Fibroblast of the aortic adventitia (primary cell): ENCODE data around the gene AKAP6. TPM values are rescaled to one million over a fixed set of nuclear protein-coding genes. Genes with fewer than 3 reads are reported as not detected.

ENCODE experiments used
- DNase-seq: peaks from one replicate; pipeline ENCODE4 v3.0.0-alpha.2; 2010; ENCODE audit warnings: low read depth
- H3K4me3 ChIP-seq: 2 replicates; pipeline ENCODE4 v1.5.1; 2011; ENCODE audit warnings: low read depth, mild to moderate bottlenecking, control low read depth, low read length, moderate library complexity
- total RNA-seq: library from RNA; depleted of rRNA; stranded (reverse); fragments of >200 nt; gene quantifications from 2 replicates; pipeline ENCODE4 v1.2.3, GENCODE V29; 2012; ENCODE audit warnings: low replicate concordance
- TF ChIP-seq, protein P1 (sequence below): IDR thresholded peaks from 2 replicates; pipeline ENCODE4 v1.5.1; 2011; ENCODE audit warnings: mild to moderate bottlenecking, low read length, control low read depth, inconsistent platforms; ENCODE audit not compliant: insufficient read depth

The AKAP6 gene
- total RNA-seq, 1 donor = 2.2 TPM

DNA sequence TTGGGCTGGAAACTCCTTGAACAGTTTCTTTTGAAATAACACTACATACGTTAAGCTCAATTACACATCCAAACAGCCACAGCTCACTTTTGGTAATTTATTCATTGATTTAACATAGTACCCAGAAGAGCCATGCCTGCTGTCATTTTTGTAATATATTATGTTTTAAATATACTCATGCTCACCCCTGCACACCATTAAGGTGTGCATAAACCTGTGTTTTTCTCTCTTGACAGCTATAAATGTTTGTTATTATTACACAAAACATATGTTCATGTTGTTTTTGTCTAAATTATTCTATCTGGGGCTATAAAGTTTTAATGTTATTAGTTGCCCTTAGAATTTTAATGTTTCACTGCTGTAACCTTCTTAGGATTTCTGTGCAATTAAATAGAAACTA lies 296.1 kb downstream of the AKAP6 start:
- DNase-seq = no peak
- H3K4me3 ChIP-seq = no peak overlapping the region
- TF ChIP-seq, protein P1, sequence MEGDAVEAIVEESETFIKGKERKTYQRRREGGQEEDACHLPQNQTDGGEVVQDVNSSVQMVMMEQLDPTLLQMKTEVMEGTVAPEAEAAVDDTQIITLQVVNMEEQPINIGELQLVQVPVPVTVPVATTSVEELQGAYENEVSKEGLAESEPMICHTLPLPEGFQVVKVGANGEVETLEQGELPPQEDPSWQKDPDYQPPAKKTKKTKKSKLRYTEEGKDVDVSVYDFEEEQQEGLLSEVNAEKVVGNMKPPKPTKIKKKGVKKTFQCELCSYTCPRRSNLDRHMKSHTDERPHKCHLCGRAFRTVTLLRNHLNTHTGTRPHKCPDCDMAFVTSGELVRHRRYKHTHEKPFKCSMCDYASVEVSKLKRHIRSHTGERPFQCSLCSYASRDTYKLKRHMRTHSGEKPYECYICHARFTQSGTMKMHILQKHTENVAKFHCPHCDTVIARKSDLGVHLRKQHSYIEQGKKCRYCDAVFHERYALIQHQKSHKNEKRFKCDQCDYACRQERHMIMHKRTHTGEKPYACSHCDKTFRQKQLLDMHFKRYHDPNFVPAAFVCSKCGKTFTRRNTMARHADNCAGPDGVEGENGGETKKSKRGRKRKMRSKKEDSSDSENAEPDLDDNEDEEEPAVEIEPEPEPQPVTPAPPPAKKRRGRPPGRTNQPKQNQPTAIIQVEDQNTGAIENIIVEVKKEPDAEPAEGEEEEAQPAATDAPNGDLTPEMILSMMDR = no peak

DNA sequence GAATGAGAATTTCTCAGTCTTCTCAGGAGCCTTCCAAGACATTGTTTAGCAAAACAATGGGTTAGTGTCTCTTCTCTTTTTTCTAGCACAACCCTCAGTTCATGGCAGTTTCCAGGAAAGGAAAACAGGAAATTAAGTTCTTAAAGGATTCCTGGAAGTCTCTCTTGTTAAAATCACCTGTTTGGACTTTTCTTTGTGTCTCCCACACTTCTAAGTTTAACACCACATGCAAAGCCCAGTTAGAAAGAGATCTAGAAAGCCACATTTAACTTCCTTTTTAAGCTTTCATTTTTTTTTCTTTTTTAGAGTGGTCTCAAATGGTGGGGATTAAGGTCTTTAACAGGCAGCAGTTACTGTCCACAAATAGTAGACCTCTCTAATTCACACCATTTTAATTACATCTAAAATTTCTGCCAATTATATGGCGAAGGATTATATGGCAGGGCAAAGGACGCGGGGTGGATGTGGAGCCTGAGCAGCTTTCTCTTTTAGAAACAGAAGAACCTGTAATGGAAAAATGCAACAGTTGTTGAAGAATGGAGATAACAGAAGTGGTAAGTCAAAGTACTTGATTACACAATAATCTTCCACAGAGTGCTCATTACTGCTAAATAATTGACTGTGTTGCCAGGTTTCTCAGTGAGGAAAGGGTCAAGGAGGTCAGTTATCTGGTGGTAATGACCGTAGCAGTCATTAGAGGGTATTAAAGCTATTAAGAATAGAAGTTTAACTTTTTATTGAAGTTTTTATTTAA lies 298.6 kb downstream of the AKAP6 start:
- no peak overlapping the region for H3K4me3 ChIP-seq
- no peak for DNase-seq
- TF ChIP-seq, protein P1 = no peak

DNA sequence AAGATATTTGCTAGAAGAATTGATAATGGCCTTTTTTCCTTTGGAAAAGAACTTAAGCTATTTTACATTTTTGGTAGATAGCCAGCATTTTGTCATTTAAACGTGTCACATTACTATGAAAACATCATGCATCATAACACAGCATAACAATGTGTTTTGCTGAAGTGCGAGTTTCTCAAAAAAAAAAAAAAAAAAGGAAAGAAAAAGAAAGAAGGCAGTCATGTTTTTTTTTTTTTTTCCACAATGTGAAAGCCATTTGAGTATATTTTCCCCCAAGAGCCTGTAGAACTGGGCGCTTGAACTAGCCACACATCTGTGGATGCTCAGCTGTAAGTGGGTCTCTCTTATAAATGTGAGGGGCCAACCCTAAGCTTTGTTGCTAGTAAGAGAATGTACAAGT lies 300.1 kb downstream of the AKAP6 start:
- TF ChIP-seq, protein P1 = no peak
- H3K4me3 ChIP-seq = no peak overlapping the region
- no peak for DNase-seq

DNA sequence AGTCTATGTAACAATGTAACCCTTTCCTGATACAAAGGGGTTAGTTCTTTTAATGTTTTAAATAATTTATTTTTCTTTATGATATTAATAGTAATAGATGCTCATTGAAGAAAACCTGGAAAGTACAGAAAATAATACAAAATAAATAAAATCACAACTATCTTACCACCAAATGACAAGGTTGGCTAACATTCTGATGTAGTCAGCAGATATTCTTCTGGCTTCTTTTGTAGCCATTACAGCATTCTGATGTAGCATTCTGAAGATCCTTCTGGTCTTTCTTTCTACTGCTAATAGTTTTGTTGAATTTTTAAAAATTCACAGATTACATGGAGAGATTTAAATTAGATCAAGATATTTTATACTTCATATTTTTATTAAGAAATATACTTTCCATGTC lies 301.6 kb downstream of the AKAP6 start:
- H3K4me3 ChIP-seq = no peak overlapping the region
- TF ChIP-seq, protein P1 = no peak
- no peak for DNase-seq

GRCh38 chr14:32633224-32633859 lies 304.2 kb downstream of the AKAP6 start:
- TF ChIP-seq, protein P1 = no peak
- DNase-seq = no peak
- no peak overlapping the region for H3K4me3 ChIP-seq

DNA sequence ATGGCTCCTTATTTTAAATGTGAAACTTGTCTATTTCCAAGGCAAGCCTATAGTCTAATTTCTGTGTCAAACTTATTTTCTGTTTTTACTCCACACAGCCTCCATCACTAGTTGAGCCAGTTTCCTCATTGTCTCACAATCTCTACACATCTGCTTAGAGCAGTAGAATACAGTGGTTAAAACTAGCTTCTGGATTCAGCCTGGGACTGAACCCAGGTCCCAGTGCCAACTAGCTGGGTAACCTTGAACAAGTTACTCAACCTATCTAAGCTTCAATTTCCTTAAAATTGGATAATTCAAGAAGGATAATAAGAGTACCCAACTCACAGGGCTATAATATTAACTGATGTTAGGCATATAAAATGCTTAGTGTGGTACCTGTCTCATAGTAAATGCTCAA lies 304.8 kb downstream of the AKAP6 start:
- H3K4me3 ChIP-seq = no peak overlapping the region
- TF ChIP-seq, protein P1 = no peak
- no peak for DNase-seq
